H9 (cell line): ENCODE results near the gene GPC6. TPM values are rescaled to one million over a fixed set of nuclear protein-coding genes. Genes with fewer than 3 reads are reported as not detected.

Experiments used
- DNase-seq: peaks from one replicate; pipeline ENCODE4 v3.0.0-alpha.2; 2017
- H2AFZ ChIP-seq: one replicate; pipeline ENCODE4 v1.6.1; 2013; ENCODE audit warnings: mild to moderate bottlenecking, low read length, control low read depth, moderate library complexity
- H2AK5ac ChIP-seq: 2 replicates; pipeline ENCODE4 v1.6.1; 2013; ENCODE audit warnings: low read length, control low read depth, mixed read lengths; ENCODE audit not compliant: insufficient read length
- H2BK120ac ChIP-seq: one replicate; pipeline ENCODE4 v1.6.1; 2013; ENCODE audit warnings: low read depth, mild to moderate bottlenecking, low read length, control low read depth, inconsistent platforms; ENCODE audit not compliant: poor library complexity, severe bottlenecking
- H2BK12ac ChIP-seq: 2 replicates; pipeline ENCODE4 v1.6.1; 2013; ENCODE audit warnings: low read length, control low read depth, mixed read lengths, low read depth; ENCODE audit not compliant: insufficient read length
- H2BK15ac ChIP-seq: 2 replicates; pipeline ENCODE4 v1.6.1; 2013; ENCODE audit warnings: low read depth, low read length, control low read depth
- H2BK20ac ChIP-seq: one replicate; pipeline ENCODE4 v1.6.1; 2013; ENCODE audit warnings: low read depth, mild to moderate bottlenecking, low read length, control low read depth, inconsistent platforms; ENCODE audit not compliant: poor library complexity, severe bottlenecking
- H2BK5ac ChIP-seq: 2 replicates; pipeline ENCODE4 v1.6.1; 2013; ENCODE audit warnings: low read length, control low read depth, mixed read lengths; ENCODE audit not compliant: insufficient read length
- H3K14ac ChIP-seq: 2 replicates; pipeline ENCODE4 v1.6.1; 2013; ENCODE audit warnings: low read length, control low read depth; ENCODE audit not compliant: insufficient read depth
- H3K18ac ChIP-seq: 2 replicates; pipeline ENCODE4 v1.6.1; 2013; ENCODE audit warnings: low read depth, mild to moderate bottlenecking, mixed read lengths, low read length, control low read depth; ENCODE audit not compliant: insufficient read length
- H3K23ac ChIP-seq: 2 replicates; pipeline ENCODE4 v1.6.1; 2013; ENCODE audit warnings: low read length, control low read depth, mixed read lengths, low read depth; ENCODE audit not compliant: insufficient read length
- H3K23me2 ChIP-seq: 2 replicates; pipeline ENCODE4 v1.6.1; 2013; ENCODE audit warnings: low read depth, mild to moderate bottlenecking, mixed read lengths, low read length, control low read depth; ENCODE audit not compliant: insufficient read length, poor library complexity, severe bottlenecking
- H3K27ac ChIP-seq: 2 replicates; pipeline ENCODE4 v1.5.1; 2013; ENCODE audit warnings: low read length, control low read depth, mixed read lengths, low read depth; ENCODE audit not compliant: insufficient read length
- H3K27me3 ChIP-seq: 2 replicates; pipeline ENCODE4 v1.6.1; 2013; ENCODE audit warnings: low read length, control low read depth, inconsistent platforms; ENCODE audit not compliant: insufficient read depth
- H3K4ac ChIP-seq: 2 replicates; pipeline ENCODE4 v1.6.1; 2013; ENCODE audit warnings: low read depth, mild to moderate bottlenecking, control low read depth, inconsistent platforms, low read length, moderate library complexity
- H3K4me1 ChIP-seq: 2 replicates; pipeline ENCODE4 v1.6.1; 2013; ENCODE audit warnings: low read length, control low read depth, inconsistent platforms; ENCODE audit not compliant: insufficient read depth
- H3K4me2 ChIP-seq: 2 replicates; pipeline ENCODE4 v1.6.1; 2013; ENCODE audit warnings: low read length, control low read depth, mixed read lengths; ENCODE audit not compliant: insufficient read length, insufficient read depth
- H3K56ac ChIP-seq: 2 replicates; pipeline ENCODE4 v1.6.1; 2013; ENCODE audit warnings: low read depth, mild to moderate bottlenecking, mixed read lengths, low read length, control low read depth; ENCODE audit not compliant: insufficient read length
- H3K79me1 ChIP-seq: 2 replicates; pipeline ENCODE4 v1.6.1; 2013; ENCODE audit warnings: low read depth, mild to moderate bottlenecking, moderate library complexity, low read length, control low read depth, inconsistent platforms; ENCODE audit not compliant: insufficient read depth, poor library complexity, severe bottlenecking
- H3K79me2 ChIP-seq: 2 replicates; pipeline ENCODE4 v1.6.1; 2013; ENCODE audit warnings: low read length, control low read depth, inconsistent platforms; ENCODE audit not compliant: insufficient read depth
- H3K9ac ChIP-seq: 2 replicates; pipeline ENCODE4 v1.6.1; 2013; ENCODE audit warnings: low read length, control low read depth, mixed read lengths; ENCODE audit not compliant: insufficient read length; ENCODE audit errors: extremely low read depth
- H3K9me3 ChIP-seq: one replicate; pipeline ENCODE4 v1.6.1; 2013; ENCODE audit warnings: low read depth, low read length, inconsistent platforms; ENCODE audit not compliant: control insufficient read depth
- H3T11ph ChIP-seq: one replicate; pipeline ENCODE4 v1.6.1; 2013; ENCODE audit warnings: mild to moderate bottlenecking, low read length, control low read depth, inconsistent platforms
- H4K20me1 ChIP-seq: one replicate; pipeline ENCODE4 v1.6.1; 2013; ENCODE audit not compliant: control insufficient read depth, insufficient read length, insufficient read depth
- H4K5ac ChIP-seq: 2 replicates; pipeline ENCODE4 v1.6.1; 2013; ENCODE audit warnings: low read depth, mild to moderate bottlenecking, mixed read lengths, low read length, control low read depth; ENCODE audit not compliant: insufficient read length
- H4K8ac ChIP-seq: replicated peaks from 2 replicates; pipeline ENCODE4 v1.6.1; 2013; ENCODE audit warnings: low read length, control low read depth, mixed read lengths, low read depth; ENCODE audit not compliant: insufficient read length
- H4K91ac ChIP-seq: 2 replicates; pipeline ENCODE4 v1.6.1; 2013; ENCODE audit warnings: low read depth, mild to moderate bottlenecking, moderate library complexity, mixed read lengths, low read length, control low read depth; ENCODE audit not compliant: insufficient read length
- H3K27ac Mint-ChIP-seq, 3 experiments: 2 replicates in 2 of 3; 3 replicates in 1 of 3; pipeline ENCODE4 v1.8.0; 2020 to 2021; ENCODE audit warnings: mixed read lengths in 3 of 3, mild to moderate bottlenecking in 1 of 3, moderate library complexity in 1 of 3
- H3K27me3 Mint-ChIP-seq: 2 replicates; pipeline ENCODE4 v1.8.0; 2021; ENCODE audit warnings: low read depth, mild to moderate bottlenecking, moderate library complexity, mixed read lengths
- H3K36me3 Mint-ChIP-seq, 3 experiments: 2 replicates in 2 of 3; 3 replicates in 1 of 3; pipeline ENCODE4 v1.8.0; 2020 to 2021; ENCODE audit warnings: low read depth in 3 of 3, mixed read lengths in 3 of 3; ENCODE audit not compliant: insufficient read depth in 1 of 3
- H3K4me1 Mint-ChIP-seq, 2 experiments: 2 replicates each; pipeline ENCODE4 v1.8.0; 2020; ENCODE audit warnings: mixed read lengths in 2 of 2
- H3K4me3 Mint-ChIP-seq, 2 experiments: 2 replicates in 1 of 2; 3 replicates in 1 of 2; pipeline ENCODE4 v1.8.0; 2020 to 2021; ENCODE audit warnings: mild to moderate bottlenecking in 2 of 2, mixed read lengths in 2 of 2, moderate library complexity in 1 of 2
- H3K9me3 Mint-ChIP-seq, 2 experiments: 2 replicates in 1 of 2; 3 replicates in 1 of 2; pipeline ENCODE4 v1.8.0; 2020; ENCODE audit warnings: mild to moderate bottlenecking in 2 of 2, mixed read lengths in 2 of 2, moderate library complexity in 1 of 2
- WGBS: extraction: QIAGEN DNeasy Blood & Tissue Kit; methylation state at CpG from one replicate; pipeline ENCODE4 v1.1.7; 2013; ENCODE audit warnings: missing lambda C conversion rate, low lambda C conversion rate, mixed read lengths; ENCODE audit not compliant: insufficient read length; ENCODE audit errors: extremely low coverage; 5-methylcytosine and 5-hydroxymethylcytosine counted together
- total RNA-seq: library from RNA; stranded (reverse); gene quantifications from 2 replicates; pipeline ENCODE4 v1.2.1, GENCODE V29; 2021
- TF ChIP-seq, protein P1 (sequence below): fragments of 200-600 bp; sonication (generic); conservative IDR thresholded peaks from 3 replicates; pipeline ENCODE4 v1.8.0; 2021; ENCODE audit warnings: antibody characterized with exemption, mild to moderate bottlenecking

The GPC6 gene
- total RNA-seq, 1 experiment from 2014 or later, result 15.6 TPM

DNA sequence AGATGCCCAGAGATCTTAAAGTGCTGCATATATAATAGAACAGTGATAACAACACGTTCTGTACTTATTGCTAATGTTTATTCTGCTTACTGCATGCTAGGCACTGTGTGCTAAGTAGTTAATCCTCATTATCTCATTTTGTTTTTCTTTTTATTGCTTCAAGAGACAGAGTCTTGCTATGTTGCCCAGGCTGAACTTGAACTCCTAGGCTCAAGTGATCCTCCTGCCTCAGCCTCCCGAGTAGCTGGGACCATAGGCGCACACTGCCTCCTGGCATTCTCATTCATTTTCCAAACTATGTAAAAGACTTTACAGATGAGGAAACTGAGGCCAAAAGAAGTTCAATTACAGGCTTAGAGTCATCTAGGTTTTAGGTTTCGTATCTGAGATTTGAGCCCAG is 548.4 kb downstream of the GPC6 start:
- no peak overlapping the region for H3K4me3 Mint-ChIP-seq
- Histone ChIP-seq H2BK5ac (no peak overlapping the region), H3K4ac (no peak overlapping the region)

More for the DNA sequence above, 548.4 kb downstream of the GPC6 start:
- H2BK120ac ChIP-seq, result no peak overlapping the region
- no peak overlapping the region for H3K18ac ChIP-seq
- Mint-ChIP-seq H3K36me3 (no peaks in the 10 kb centered on the region), H3K27me3 (no peaks in the 10 kb centered on the region), H3K4me1 (peaks cover 21 to 22% of the 10 kb centered on the region in 2 experiments), H3K27ac (no peak overlapping the region), H3K9me3 (no peaks in the 10 kb centered on the region)
- no peak overlapping the region for H2BK15ac ChIP-seq
- H2BK12ac ChIP-seq, result no peak overlapping the region
- no peak overlapping the region for H2BK20ac ChIP-seq
- no peak overlapping the region for H2AK5ac ChIP-seq
- no peak overlapping the region for H3K23ac ChIP-seq
- H3K9me3 ChIP-seq, result no peaks in the 10 kb centered on the region
- no peak overlapping the region for H3K27ac ChIP-seq
- no peaks in the 10 kb centered on the region for H3K4me1 ChIP-seq
- no peaks in the 10 kb centered on the region for H4K20me1 ChIP-seq
- WGBS, result no CpG with 5 or more reads among the region's 4 CpGs
- H3K27me3 ChIP-seq, result no peaks in the 10 kb centered on the region
- no peak overlapping the region for H4K8ac ChIP-seq
- DNase-seq, result no peak
- no peak overlapping the region for H4K5ac ChIP-seq
- TF ChIP-seq, protein P1, sequence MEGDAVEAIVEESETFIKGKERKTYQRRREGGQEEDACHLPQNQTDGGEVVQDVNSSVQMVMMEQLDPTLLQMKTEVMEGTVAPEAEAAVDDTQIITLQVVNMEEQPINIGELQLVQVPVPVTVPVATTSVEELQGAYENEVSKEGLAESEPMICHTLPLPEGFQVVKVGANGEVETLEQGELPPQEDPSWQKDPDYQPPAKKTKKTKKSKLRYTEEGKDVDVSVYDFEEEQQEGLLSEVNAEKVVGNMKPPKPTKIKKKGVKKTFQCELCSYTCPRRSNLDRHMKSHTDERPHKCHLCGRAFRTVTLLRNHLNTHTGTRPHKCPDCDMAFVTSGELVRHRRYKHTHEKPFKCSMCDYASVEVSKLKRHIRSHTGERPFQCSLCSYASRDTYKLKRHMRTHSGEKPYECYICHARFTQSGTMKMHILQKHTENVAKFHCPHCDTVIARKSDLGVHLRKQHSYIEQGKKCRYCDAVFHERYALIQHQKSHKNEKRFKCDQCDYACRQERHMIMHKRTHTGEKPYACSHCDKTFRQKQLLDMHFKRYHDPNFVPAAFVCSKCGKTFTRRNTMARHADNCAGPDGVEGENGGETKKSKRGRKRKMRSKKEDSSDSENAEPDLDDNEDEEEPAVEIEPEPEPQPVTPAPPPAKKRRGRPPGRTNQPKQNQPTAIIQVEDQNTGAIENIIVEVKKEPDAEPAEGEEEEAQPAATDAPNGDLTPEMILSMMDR, result no peak
- no peak overlapping the region for H3T11ph ChIP-seq
- no peak overlapping the region for H3K56ac ChIP-seq
- H3K79me2 ChIP-seq, result no peaks in the 10 kb centered on the region; the same call in 1 of the 2 replicates
- no peak overlapping the region for H4K91ac ChIP-seq
- no peaks in the 10 kb centered on the region for H3K79me1 ChIP-seq
- H3K4me2 ChIP-seq, result no peak overlapping the region
- no peak overlapping the region for H3K9ac ChIP-seq
- no peak overlapping the region for H3K14ac ChIP-seq
- no peak overlapping the region for H2AFZ ChIP-seq
- no peaks in the 10 kb centered on the region for H3K23me2 ChIP-seq
